Smooth muscle cell (in vitro differentiated cells): Measurements from ENCODE around the gene CCDC90B. TPM values are rescaled to one million over a fixed set of nuclear protein-coding genes. Genes with fewer than 3 reads are reported as not detected.
"Not testable (repeated sequence)": the region's sequence is repeated elsewhere in the genome, so short reads cannot be mapped to it uniquely, and the experiment has no call there.

ENCODE experiments used
- DNase-seq: peaks from one replicate; lab custom pipeline; 2025; ENCODE audit not compliant: unreplicated experiment; lab: John Stamatoyannopoulos, UW
- H2AFZ ChIP-seq: fragments of 200-600 bp; sonication (generic); 2 replicates; pipeline ENCODE4 v1.6.0; 2016; ENCODE audit warnings: antibody characterized with exemption, low read depth, mild to moderate bottlenecking
- H3F3A ChIP-seq: fragments of 200-600 bp; sonication (generic); 2 replicates; pipeline ENCODE4 v1.6.0; 2017; ENCODE audit warnings: antibody characterized with exemption, low read depth
- H3K27ac ChIP-seq: fragments of 200-600 bp; sonication (generic); 2 replicates; pipeline ENCODE4 v1.5.1; 2016; ENCODE audit warnings: low read depth, mild to moderate bottlenecking
- H3K27me3 ChIP-seq: fragments of 200-600 bp; sonication (generic); 2 replicates; pipeline ENCODE4 v1.6.1; 2016; ENCODE audit warnings: low read depth, mild to moderate bottlenecking
- H3K36me3 ChIP-seq: fragments of 200-600 bp; sonication (generic); 2 replicates; pipeline ENCODE4 v1.5.1; 2016; ENCODE audit warnings: low read depth
- H3K4me1 ChIP-seq: fragments of 200-600 bp; sonication (generic); 2 replicates; pipeline ENCODE4 v1.5.1; 2016; ENCODE audit warnings: low read depth
- H3K4me2 ChIP-seq: fragments of 200-600 bp; sonication (generic); 2 replicates; pipeline ENCODE4 v1.6.0; 2016; ENCODE audit warnings: mild to moderate bottlenecking
- H3K4me3 ChIP-seq: fragments of 200-600 bp; sonication (generic); 2 replicates; pipeline ENCODE4 v1.5.1; 2016; ENCODE audit warnings: mild to moderate bottlenecking
- H3K79me2 ChIP-seq: fragments of 200-600 bp; sonication (generic); 2 replicates; pipeline ENCODE4 v1.6.0; 2016; ENCODE audit warnings: low read depth, mild to moderate bottlenecking
- H3K9ac ChIP-seq: fragments of 200-600 bp; sonication (generic); 2 replicates; pipeline ENCODE4 v1.6.0; 2016; ENCODE audit warnings: low read depth
- H3K9me3 ChIP-seq: fragments of 200-600 bp; sonication (generic); replicated peaks from 2 replicates; pipeline ENCODE4 v1.5.1; 2016; ENCODE audit warnings: low read depth
- H4K20me1 ChIP-seq: fragments of 200-600 bp; sonication (generic); 2 replicates; pipeline ENCODE4 v1.6.0; 2016; ENCODE audit warnings: low read depth
- CTCF ChIP-seq: fragments of 200-600 bp; sonication (generic); IDR thresholded peaks from 2 replicates; pipeline ENCODE4 v1.5.1; 2017; ENCODE audit warnings: borderline replicate concordance, mild to moderate bottlenecking, antibody characterized with exemption; ENCODE audit not compliant: insufficient read depth, poor library complexity, severe bottlenecking
- WGBS: methylation state at CpG from one replicate; pipeline ENCODE4 v1.1.7; 2016; ENCODE audit warnings: low lambda C conversion rate; 5-methylcytosine and 5-hydroxymethylcytosine counted together
- polyA plus RNA-seq: library from polyadenylated mRNA; unstranded; fragments of >200 nt; fragmentation: Nextera tagmentation; extraction: Ambion mirVana; gene quantifications from 2 replicates; pipeline ENCODE4 v1.2.1, GENCODE V29; 2016
- total RNA-seq: library from RNA; depleted of rRNA; stranded (reverse); fragments of >200 nt; gene quantifications from 2 replicates; pipeline ENCODE4 v1.2.3, GENCODE V29; 2014

CCDC90B gene
- total and polyA plus RNA-seq, 2 experiments from 2014 or later = 60.2 to 86.4 TPM

DNA sequence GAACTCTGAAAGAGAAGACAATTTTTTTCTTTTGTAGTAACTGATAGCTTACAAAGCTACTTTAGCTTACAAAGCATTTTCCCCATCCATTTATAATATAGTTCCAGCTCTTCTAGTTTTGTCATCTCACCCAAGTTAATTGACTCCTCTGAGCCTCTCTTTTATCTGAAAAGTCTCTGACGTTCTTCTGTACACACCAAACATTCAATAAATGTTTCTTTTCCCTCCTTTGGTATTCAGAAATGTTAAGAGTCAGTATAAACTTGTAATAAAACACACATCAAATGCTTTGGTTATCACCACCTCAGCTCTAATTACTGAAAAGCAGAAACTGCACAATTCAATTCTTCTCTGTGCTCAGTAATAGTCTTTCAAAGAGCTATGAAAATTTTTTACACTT is 5.9 kb downstream of the CCDC90B start:
- Histone ChIP-seq H3K27me3 (no peaks in the 10 kb centered on the region), H3K27ac (peak overlapping the region; percentile 42), H3K9ac (no peak overlapping the region), H3K9me3 (no peaks in the 10 kb centered on the region), H3K4me3 (no peak overlapping the region), H3K36me3 (peaks cover 11% of the 10 kb centered on the region), H3K4me1 (peaks cover 26% of the 10 kb centered on the region), H4K20me1 (no peaks in the 10 kb centered on the region), H3K4me2 (peak overlapping the region; percentile 95), H3F3A (peaks cover 7% of the 10 kb centered on the region), H3K79me2 (peaks cover 42% of the 10 kb centered on the region), H2AFZ (no peak overlapping the region)
- 20% methylated on average over 1 of the region's 1 CpG for WGBS
- no peak for DNase-seq
- TF ChIP-seq CTCF = no peak

DNA sequence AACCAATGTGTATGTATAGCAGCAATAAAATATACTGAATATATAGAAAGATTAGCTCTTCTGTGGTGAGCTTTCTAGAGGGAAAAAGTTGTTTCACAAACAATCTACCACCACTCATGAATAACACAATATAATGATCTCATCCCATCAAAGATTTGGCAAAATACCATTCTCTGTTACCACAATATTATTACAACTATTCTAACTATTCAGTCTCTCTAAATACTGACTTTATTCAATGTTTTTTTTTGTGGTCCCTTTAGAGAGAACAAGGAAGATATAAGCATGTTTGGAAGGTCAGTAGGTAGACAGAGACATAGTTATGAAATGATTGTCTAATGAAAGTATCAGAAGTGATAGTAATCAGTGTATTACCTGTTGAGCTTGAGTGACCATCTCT is 7.8 kb downstream of the CCDC90B start:
- Histone ChIP-seq H3K27me3 (no peaks in the 10 kb centered on the region), H3K4me3 (no peak overlapping the region), H3K9ac (no peak overlapping the region), H2AFZ (no peak overlapping the region), H3F3A (peaks cover 5% of the 10 kb centered on the region), H3K4me2 (no peak overlapping the region), H3K9me3 (no peaks in the 10 kb centered on the region), H4K20me1 (no peaks in the 10 kb centered on the region), H3K27ac (no peak overlapping the region), H3K4me1 (peaks cover 8% of the 10 kb centered on the region), H3K36me3 (peaks cover 22% of the 10 kb centered on the region), H3K79me2 (peaks cover 23% of the 10 kb centered on the region)
- DNase-seq = no peak
- TF ChIP-seq CTCF = no peak

DNA sequence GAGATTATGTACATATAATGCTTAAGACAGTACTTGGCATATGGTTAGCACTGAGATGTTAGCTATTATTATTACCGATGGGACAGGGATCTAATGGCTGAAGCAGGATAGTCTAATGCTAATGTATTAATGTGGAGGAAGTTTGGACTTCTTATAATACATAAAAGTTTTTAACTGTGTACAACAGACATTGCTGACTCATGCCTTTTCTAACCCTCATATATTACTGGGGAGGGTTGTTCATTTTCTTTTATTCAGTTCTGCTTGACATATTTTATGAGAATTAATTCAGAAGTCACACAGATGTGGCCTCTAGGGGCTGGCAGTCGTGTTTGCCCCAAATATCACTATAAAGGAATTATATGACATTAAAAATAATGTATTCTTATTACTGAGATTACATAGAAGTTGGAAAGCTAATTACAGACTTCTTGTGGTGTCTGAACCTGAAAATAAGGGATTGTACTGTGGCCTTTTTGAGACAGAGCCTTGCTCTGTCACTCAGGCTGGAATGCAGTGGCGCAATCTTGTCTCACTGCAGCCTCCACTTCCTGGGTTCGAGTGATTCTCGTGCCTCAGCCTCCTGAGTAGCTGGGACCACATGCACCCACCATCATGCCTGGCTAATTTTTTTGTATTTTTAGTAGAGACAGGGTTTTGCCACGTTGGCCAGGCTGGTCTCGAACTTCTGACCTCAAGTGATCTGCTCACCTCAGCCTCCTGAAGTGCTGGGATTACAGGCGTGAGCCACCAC is 10.1 kb downstream of the CCDC90B start:
- Histone ChIP-seq H4K20me1 (peaks cover 10% of the 10 kb centered on the region), H3K4me2 (no peak overlapping the region), H2AFZ (no peak overlapping the region), H3K79me2 (peaks cover 17% of the 10 kb centered on the region), H3K36me3 (peaks cover 27% of the 10 kb centered on the region), H3K9ac (no peak overlapping the region), H3K9me3 (no peaks in the 10 kb centered on the region), H3K27me3 (no peaks in the 10 kb centered on the region), H3K4me3 (no peak overlapping the region), H3K4me1 (peaks cover 7% of the 10 kb centered on the region), H3K27ac (no peak overlapping the region), H3F3A (peaks cover 13% of the 10 kb centered on the region)
- no peak for TF ChIP-seq CTCF
- no peak for DNase-seq
- 94% methylated on average over 8 of the region's 8 CpGs for WGBS

DNA sequence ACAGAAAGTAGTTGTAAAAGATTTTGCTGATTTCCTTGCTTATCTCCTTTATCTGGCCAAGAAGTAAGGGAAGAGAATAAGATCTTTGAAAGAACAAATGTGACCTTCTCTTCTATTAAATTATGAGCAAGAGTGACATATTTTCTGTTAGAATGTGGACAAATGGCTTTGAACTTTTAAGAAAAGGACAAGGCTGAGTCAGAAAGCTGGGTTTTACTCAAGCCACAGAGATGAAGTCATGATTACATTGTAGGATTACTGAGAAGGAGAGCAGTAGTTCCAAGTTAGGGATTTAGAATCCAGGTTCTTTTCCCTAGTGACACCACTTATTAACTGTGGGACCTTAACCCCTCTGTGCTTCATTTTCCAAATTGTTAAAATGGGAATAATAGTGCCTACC is 13.5 kb downstream of the CCDC90B start:
- H3K9me3 ChIP-seq = no peaks in the 10 kb centered on the region
- H3K4me1 ChIP-seq = no peaks in the 10 kb centered on the region
- peaks cover 13% of the 10 kb centered on the region for H3F3A ChIP-seq
- no peak for DNase-seq
- H3K36me3 ChIP-seq = peaks cover 19% of the 10 kb centered on the region
- TF ChIP-seq CTCF = no peak
- H3K4me3 ChIP-seq = no peak overlapping the region
- H3K9ac ChIP-seq = no peak overlapping the region
- H3K27ac ChIP-seq = peak overlapping the region; percentile 79
- H2AFZ ChIP-seq = no peak overlapping the region
- H3K79me2 ChIP-seq = peaks cover 16% of the 10 kb centered on the region
- no peaks in the 10 kb centered on the region for H3K27me3 ChIP-seq
- peak overlapping the region; percentile 61 for H3K4me2 ChIP-seq
- peaks cover 30% of the 10 kb centered on the region for H4K20me1 ChIP-seq

DNA sequence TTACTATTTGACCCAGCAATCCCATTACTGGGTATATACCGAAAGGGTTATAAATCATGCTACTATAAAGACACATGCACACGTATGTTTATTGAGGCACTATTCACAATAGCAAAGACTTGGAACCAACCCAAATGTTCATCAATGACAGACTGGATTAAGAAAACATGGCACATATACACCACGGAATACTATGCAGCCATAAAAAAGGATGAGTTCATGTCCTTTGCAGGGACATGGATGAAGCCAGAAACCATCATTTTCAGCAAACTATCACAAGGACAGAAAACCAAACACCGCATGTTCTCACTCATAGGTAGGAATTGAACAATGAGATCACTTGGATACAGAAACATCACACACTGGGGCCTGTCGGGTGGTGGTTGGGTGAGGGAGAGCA is 14.4 kb downstream of the CCDC90B start:
- Histone ChIP-seq H4K20me1 (peaks cover 30% of the 10 kb centered on the region), H3F3A (peaks cover 13% of the 10 kb centered on the region), H3K36me3 (peaks cover 16% of the 10 kb centered on the region), H3K79me2 (peaks cover 16% of the 10 kb centered on the region)
- WGBS = 96% methylated on average over 5 of the region's 5 CpGs
- not testable (repeated sequence) for H3K4me2 ChIP-seq, H3K4me1 ChIP-seq, H3K27ac ChIP-seq, H3K27me3 ChIP-seq, H3K9ac ChIP-seq, H3K9me3 ChIP-seq, H2AFZ ChIP-seq, H3K4me3 ChIP-seq, DNase-seq
